Measurements from ENCODE around the gene MXD1. TPM values are rescaled to one million over a fixed set of nuclear protein-coding genes. Genes with fewer than 3 reads are reported as not detected.

The MXD1 gene
- total and polyA plus RNA-seq, 2 experiments from 2014 or later, result 1.8 to 3.9 TPM

DNA sequence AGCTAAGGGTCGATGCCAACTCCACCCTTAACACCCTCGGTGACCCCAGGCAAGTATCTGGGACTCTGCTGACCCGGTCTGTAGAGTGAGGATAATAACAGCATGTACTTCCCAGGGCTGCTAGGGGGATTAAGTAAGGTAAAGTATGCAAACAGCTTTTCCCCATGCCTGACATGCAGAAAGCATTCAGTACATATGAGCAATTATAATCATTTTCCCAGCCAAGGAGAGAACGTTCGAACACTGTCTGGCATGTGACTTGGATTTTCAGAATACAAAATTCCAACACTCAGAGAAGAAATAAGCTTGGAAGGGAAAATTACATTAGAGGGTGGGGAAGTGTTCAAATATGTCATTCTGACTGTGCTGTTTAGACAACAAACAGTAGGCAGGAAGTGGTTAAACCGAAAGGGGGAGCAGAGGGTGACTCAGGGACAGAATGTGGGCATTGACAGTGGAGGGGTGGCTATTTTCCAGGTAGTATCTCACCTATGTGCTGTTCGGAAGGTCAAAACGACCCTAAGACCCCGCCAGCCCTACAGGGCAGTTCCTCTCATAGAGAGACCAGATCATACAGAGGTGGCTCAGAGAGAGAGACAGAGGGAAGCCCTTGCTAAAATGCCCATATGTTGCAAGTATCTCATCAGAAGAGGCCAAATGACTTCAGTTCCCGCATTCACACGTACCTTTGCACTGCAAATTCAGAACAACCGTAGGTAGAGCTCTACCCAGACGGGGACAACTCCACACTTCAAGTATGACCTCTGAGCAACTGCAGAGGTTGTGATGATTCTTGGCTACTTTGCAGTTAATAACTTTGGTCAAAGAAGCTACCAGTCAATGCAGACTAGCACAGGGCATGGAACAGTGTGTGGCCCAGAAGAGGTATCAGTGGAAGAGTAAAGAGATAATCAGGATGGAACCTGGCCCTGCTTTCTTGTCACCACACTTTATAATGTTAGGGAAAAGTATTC is 31.7 kb downstream of the MXD1 start:
- H3K4me2 ChIP-seq, result no peak overlapping the region
- H3K4me3 ChIP-seq, result no peak overlapping the region
- no peaks in the 10 kb centered on the region for H3K36me3 ChIP-seq (ENCODE audit: insufficient read depth)
- no peaks in the 10 kb centered on the region for H3K79me2 ChIP-seq (replicated peaks; ENCODE audit: insufficient read depth)
- ATAC-seq (no peak), DNase-seq (ENCODE audit: low spot score) (no peak)
- H3K27ac Mint-ChIP-seq, result no peak overlapping the region
- H3K4me1 ChIP-seq (ENCODE audit: insufficient read depth), result no peaks in the 10 kb centered on the region
- no peaks in the 10 kb centered on the region for H3K9me2 ChIP-seq (ENCODE audit: insufficient read depth)
- H3K9me3 Mint-ChIP-seq, result no peaks in the 10 kb centered on the region
- H3K36me3 Mint-ChIP-seq (ENCODE audit: low read depth), result no peaks in the 10 kb centered on the region
- H3K27ac ChIP-seq (ENCODE audit: low read depth), result no peak overlapping the region
- H3F3A ChIP-seq (replicated peaks; ENCODE audit: low read depth), result 0 out of 2 replicates have a peak, but pooled peaks cover 3% of the 10 kb centered on the region
- H3K4me1 Mint-ChIP-seq, result peaks cover 6% of the 10 kb centered on the region; the same call in 2 of the 3 replicates
- H4K20me1 ChIP-seq (replicated peaks; ENCODE audit: insufficient read depth), result no peaks in the 10 kb centered on the region
- no peaks in the 10 kb centered on the region for H3K27me3 ChIP-seq (ENCODE audit: insufficient read depth)
- no peak overlapping the region for H3K4me3 Mint-ChIP-seq
- H2AFZ ChIP-seq, result 0 out of 2 replicates have a peak overlapping the region, but pooled peaks have one; percentile 23
- H3K27me3 Mint-ChIP-seq (ENCODE audit: insufficient read depth, low read depth, poor library complexity), result peaks cover 5% of the 10 kb centered on the region
- TF ChIP-seq ZNF114 (CRISPR knock-in tag; IDR thresholded peaks at IDR 0.05), result no peak
- TF ChIP-seq NANOG (IDR thresholded peaks at IDR 0.05; ENCODE audit: borderline replicate concordance), result no peak
- TF ChIP-seq, protein P1, sequence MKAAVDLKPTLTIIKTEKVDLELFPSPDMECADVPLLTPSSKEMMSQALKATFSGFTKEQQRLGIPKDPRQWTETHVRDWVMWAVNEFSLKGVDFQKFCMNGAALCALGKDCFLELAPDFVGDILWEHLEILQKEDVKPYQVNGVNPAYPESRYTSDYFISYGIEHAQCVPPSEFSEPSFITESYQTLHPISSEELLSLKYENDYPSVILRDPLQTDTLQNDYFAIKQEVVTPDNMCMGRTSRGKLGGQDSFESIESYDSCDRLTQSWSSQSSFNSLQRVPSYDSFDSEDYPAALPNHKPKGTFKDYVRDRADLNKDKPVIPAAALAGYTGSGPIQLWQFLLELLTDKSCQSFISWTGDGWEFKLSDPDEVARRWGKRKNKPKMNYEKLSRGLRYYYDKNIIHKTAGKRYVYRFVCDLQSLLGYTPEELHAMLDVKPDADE (IDR thresholded peaks at IDR 0.05), result no peak
- TF ChIP-seq CREB1 (CRISPR knock-in tag; IDR thresholded peaks at IDR 0.05; ENCODE audit: low read depth), result no peak
- TF ChIP-seq ZNF331 (CRISPR knock-in tag; IDR thresholded peaks at IDR 0.05; ENCODE audit: low read depth), result no peak
- TF ChIP-seq, protein P2, sequence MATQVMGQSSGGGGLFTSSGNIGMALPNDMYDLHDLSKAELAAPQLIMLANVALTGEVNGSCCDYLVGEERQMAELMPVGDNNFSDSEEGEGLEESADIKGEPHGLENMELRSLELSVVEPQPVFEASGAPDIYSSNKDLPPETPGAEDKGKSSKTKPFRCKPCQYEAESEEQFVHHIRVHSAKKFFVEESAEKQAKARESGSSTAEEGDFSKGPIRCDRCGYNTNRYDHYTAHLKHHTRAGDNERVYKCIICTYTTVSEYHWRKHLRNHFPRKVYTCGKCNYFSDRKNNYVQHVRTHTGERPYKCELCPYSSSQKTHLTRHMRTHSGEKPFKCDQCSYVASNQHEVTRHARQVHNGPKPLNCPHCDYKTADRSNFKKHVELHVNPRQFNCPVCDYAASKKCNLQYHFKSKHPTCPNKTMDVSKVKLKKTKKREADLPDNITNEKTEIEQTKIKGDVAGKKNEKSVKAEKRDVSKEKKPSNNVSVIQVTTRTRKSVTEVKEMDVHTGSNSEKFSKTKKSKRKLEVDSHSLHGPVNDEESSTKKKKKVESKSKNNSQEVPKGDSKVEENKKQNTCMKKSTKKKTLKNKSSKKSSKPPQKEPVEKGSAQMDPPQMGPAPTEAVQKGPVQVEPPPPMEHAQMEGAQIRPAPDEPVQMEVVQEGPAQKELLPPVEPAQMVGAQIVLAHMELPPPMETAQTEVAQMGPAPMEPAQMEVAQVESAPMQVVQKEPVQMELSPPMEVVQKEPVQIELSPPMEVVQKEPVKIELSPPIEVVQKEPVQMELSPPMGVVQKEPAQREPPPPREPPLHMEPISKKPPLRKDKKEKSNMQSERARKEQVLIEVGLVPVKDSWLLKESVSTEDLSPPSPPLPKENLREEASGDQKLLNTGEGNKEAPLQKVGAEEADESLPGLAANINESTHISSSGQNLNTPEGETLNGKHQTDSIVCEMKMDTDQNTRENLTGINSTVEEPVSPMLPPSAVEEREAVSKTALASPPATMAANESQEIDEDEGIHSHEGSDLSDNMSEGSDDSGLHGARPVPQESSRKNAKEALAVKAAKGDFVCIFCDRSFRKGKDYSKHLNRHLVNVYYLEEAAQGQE (IDR thresholded peaks at IDR 0.05; ENCODE audit: unreplicated experiment), result no peak
- TF ChIP-seq, protein P3, sequence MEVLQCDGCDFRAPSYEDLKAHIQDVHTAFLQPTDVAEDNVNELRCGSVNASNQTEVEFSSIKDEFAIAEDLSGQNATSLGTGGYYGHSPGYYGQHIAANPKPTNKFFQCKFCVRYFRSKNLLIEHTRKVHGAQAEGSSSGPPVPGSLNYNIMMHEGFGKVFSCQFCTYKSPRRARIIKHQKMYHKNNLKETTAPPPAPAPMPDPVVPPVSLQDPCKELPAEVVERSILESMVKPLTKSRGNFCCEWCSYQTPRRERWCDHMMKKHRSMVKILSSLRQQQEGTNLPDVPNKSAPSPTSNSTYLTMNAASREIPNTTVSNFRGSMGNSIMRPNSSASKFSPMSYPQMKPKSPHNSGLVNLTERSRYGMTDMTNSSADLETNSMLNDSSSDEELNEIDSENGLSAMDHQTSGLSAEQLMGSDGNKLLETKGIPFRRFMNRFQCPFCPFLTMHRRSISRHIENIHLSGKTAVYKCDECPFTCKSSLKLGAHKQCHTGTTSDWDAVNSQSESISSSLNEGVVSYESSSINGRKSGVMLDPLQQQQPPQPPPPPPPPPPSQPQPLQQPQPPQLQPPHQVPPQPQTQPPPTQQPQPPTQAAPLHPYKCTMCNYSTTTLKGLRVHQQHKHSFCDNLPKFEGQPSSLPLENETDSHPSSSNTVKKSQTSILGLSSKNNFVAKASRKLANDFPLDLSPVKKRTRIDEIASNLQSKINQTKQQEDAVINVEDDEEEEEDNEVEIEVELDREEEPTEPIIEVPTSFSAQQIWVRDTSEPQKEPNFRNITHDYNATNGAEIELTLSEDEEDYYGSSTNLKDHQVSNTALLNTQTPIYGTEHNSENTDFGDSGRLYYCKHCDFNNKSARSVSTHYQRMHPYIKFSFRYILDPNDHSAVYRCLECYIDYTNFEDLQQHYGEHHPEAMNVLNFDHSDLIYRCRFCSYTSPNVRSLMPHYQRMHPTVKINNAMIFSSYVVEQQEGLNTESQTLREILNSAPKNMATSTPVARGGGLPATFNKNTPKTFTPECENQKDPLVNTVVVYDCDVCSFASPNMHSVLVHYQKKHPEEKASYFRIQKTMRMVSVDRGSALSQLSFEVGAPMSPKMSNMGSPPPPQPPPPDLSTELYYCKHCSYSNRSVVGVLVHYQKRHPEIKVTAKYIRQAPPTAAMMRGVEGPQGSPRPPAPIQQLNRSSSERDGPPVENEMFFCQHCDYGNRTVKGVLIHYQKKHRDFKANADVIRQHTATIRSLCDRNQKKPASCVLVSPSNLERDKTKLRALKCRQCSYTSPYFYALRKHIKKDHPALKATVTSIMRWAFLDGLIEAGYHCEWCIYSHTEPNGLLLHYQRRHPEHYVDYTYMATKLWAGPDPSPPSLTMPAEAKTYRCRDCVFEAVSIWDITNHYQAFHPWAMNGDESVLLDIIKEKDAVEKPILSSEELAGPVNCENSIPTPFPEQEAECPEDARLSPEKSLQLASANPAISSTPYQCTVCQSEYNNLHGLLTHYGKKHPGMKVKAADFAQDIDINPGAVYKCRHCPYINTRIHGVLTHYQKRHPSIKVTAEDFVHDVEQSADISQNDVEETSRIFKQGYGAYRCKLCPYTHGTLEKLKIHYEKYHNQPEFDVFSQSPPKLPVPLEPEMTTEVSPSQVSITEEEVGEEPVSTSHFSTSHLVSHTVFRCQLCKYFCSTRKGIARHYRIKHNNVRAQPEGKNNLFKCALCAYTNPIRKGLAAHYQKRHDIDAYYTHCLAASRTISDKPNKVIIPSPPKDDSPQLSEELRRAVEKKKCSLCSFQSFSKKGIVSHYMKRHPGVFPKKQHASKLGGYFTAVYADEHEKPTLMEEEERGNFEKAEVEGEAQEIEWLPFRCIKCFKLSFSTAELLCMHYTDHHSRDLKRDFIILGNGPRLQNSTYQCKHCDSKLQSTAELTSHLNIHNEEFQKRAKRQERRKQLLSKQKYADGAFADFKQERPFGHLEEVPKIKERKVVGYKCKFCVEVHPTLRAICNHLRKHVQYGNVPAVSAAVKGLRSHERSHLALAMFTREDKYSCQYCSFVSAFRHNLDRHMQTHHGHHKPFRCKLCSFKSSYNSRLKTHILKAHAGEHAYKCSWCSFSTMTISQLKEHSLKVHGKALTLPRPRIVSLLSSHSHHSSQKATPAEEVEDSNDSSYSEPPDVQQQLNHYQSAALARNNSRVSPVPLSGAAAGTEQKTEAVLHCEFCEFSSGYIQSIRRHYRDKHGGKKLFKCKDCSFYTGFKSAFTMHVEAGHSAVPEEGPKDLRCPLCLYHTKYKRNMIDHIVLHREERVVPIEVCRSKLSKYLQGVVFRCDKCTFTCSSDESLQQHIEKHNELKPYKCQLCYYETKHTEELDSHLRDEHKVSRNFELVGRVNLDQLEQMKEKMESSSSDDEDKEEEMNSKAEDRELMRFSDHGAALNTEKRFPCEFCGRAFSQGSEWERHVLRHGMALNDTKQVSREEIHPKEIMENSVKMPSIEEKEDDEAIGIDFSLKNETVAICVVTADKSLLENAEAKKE (CRISPR knock-in tag; IDR thresholded peaks at IDR 0.05), result no peak
- no peak for TF ChIP-seq STAT1 (IDR thresholded peaks at IDR 0.05; ENCODE audit: unreplicated experiment)
- no peak for TF ChIP-seq JUNB (IDR thresholded peaks at IDR 0.05; ENCODE audit: unreplicated experiment)
- TF ChIP-seq, protein P4, sequence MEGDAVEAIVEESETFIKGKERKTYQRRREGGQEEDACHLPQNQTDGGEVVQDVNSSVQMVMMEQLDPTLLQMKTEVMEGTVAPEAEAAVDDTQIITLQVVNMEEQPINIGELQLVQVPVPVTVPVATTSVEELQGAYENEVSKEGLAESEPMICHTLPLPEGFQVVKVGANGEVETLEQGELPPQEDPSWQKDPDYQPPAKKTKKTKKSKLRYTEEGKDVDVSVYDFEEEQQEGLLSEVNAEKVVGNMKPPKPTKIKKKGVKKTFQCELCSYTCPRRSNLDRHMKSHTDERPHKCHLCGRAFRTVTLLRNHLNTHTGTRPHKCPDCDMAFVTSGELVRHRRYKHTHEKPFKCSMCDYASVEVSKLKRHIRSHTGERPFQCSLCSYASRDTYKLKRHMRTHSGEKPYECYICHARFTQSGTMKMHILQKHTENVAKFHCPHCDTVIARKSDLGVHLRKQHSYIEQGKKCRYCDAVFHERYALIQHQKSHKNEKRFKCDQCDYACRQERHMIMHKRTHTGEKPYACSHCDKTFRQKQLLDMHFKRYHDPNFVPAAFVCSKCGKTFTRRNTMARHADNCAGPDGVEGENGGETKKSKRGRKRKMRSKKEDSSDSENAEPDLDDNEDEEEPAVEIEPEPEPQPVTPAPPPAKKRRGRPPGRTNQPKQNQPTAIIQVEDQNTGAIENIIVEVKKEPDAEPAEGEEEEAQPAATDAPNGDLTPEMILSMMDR (conservative IDR thresholded peaks at IDR 0.05; ENCODE audit: low read depth in 2 of 2), result no peak
- TF ChIP-seq POLR2AphosphoS5 (IDR thresholded peaks at IDR 0.05; ENCODE audit: low read depth), result no peak
- TF ChIP-seq EZH2phosphoT487 (IDR thresholded peaks at IDR 0.05; ENCODE audit: unreplicated experiment), result no peak
- no peak for TF ChIP-seq EZH2 (IDR thresholded peaks at IDR 0.05; ENCODE audit: low read depth, unreplicated experiment)

Measured in GM23338 (cell line).